Endothelial cell of umbilical vein (primary cell): Measurements from ENCODE around the gene SORCS2. TPM values are rescaled to one million over a fixed set of nuclear protein-coding genes. Genes with fewer than 3 reads are reported as not detected.

ENCODE experiments used
- BruUV-seq: library from RNA; stranded (reverse); fragments of 400-500 nt; replicated peaks from 2 replicates; lab custom pipeline; 2021; lab: Mats Ljungman, UMichigan
- CTCF ChIA-PET: fragments of 300-600, 350-600 bp; sonication (Branson Sonifier 250); formaldehyde crosslinking; loops from one replicate; lab custom pipeline; 2021; ENCODE audit warnings: antibody characterized with exemption, inconsistent platforms; lab: Charles Lee
- POLR2A ChIA-PET: fragments of 300-600, 350-600 bp; sonication (Branson Sonifier 250); formaldehyde crosslinking; loops from one replicate; lab custom pipeline; 2021; ENCODE audit warnings: antibody characterized with exemption, inconsistent platforms; lab: Charles Lee
- DNase-seq: peaks from one replicate; pipeline ENCODE4 v3.0.0-alpha.2; 2011; ENCODE audit warnings: low read depth, low spot score
- FAIRE-seq: peaks from 2 replicates; lab custom pipeline; 2011; peaks lifted over from hg19 to GRCh38; lab: Jason Lieb, UNC
- H2AFZ ChIP-seq: 2 replicates; pipeline ENCODE4 v1.6.0; 2012; ENCODE audit warnings: low read depth, low read length, control low read depth, inconsistent platforms
- H3K27ac ChIP-seq: 2 replicates; pipeline ENCODE4 v1.5.1; 2011; ENCODE audit warnings: low read depth, mild to moderate bottlenecking, control low read depth, low read length, moderate library complexity; ENCODE audit not compliant: insufficient read depth
- H3K27me3 ChIP-seq, 2 experiments: 2 replicates each; pipeline versions ENCODE4 v1.6.0 to v1.6.1; 2011; ENCODE audit warnings: low read length in 2 of 2, mixed read lengths in 1 of 2; ENCODE audit not compliant: control insufficient read depth in 2 of 2, insufficient read depth in 2 of 2
- H3K36me3 ChIP-seq, 2 experiments: 2 replicates in 1 of 2; 3 replicates in 1 of 2; pipeline ENCODE4 v1.5.1; 2011; ENCODE audit warnings: low read length in 2 of 2, mild to moderate bottlenecking in 1 of 2, moderate library complexity in 1 of 2; ENCODE audit not compliant: control insufficient read depth in 2 of 2, insufficient read depth in 2 of 2; ENCODE audit errors: extremely low read depth in 1 of 2
- H3K4me1 ChIP-seq: 3 replicates; pipeline ENCODE4 v1.5.1; 2011; ENCODE audit warnings: mild to moderate bottlenecking, low read length; ENCODE audit not compliant: control insufficient read depth, insufficient read depth; ENCODE audit errors: extremely low read depth
- H3K4me2 ChIP-seq: 2 replicates; pipeline ENCODE4 v1.6.1; 2011; ENCODE audit warnings: low read length, control low read depth, mixed read lengths; ENCODE audit not compliant: insufficient read depth
- H3K4me3 ChIP-seq, 3 experiments: fragments of 200-600 bp in 1 of 3; sonication (generic), shearing (Covaris generic) in 1 of 3; replicated peaks in 1 of 3; 2 replicates each; pipeline ENCODE4 v1.5.1; 2011 to 2016; ENCODE audit warnings: control low read depth in 3 of 3, low read length in 3 of 3, mild to moderate bottlenecking in 2 of 3, inconsistent platforms in 1 of 3, low read depth in 1 of 3, moderate library complexity in 1 of 3; ENCODE audit not compliant: insufficient read depth in 1 of 3
- H3K79me2 ChIP-seq: 2 replicates; pipeline ENCODE4 v1.6.0; 2012; ENCODE audit warnings: low read length, inconsistent platforms; ENCODE audit not compliant: control insufficient read depth, insufficient read depth
- H3K9ac ChIP-seq: replicated peaks from 2 replicates; pipeline ENCODE3; 2011; ENCODE audit warnings: low read length, control low read depth; ENCODE audit not compliant: insufficient read depth; ENCODE audit errors: extremely low read depth
- H3K9me1 ChIP-seq: replicated peaks from 3 replicates; pipeline ENCODE4 v1.6.0; 2011; ENCODE audit warnings: mild to moderate bottlenecking, low read length; ENCODE audit not compliant: control insufficient read depth, insufficient read depth; ENCODE audit errors: extremely low read depth
- H3K9me3 ChIP-seq: replicated peaks from 2 replicates; pipeline ENCODE4 v1.5.1; 2012; ENCODE audit warnings: low read length, inconsistent platforms; ENCODE audit not compliant: control insufficient read depth, insufficient read depth
- H4K20me1 ChIP-seq: replicated peaks from 2 replicates; pipeline ENCODE3; 2011; ENCODE audit warnings: mild to moderate bottlenecking, low read length; ENCODE audit not compliant: control insufficient read depth, insufficient read depth; ENCODE audit errors: extremely low read depth
- CTCF ChIP-seq, 2 donors: IDR thresholded peaks; 1 replicate in 1 of 2; 2 replicates in 1 of 2; pipeline ENCODE4 v1.5.1; 2011; ENCODE audit warnings: low read length in 2 of 2, mild to moderate bottlenecking in 2 of 2, moderate library complexity in 2 of 2, control low read depth in 1 of 2, inconsistent platforms in 1 of 2, low read depth in 1 of 2; ENCODE audit not compliant: insufficient read depth in 1 of 2; ENCODE audit errors: extremely low read depth in 1 of 2
- EZH2 ChIP-seq: IDR thresholded peaks from 2 replicates; pipeline ENCODE4 v1.6.1; 2012; ENCODE audit warnings: borderline replicate concordance, low read depth, mild to moderate bottlenecking, moderate library complexity, low read length, inconsistent platforms; ENCODE audit not compliant: severe bottlenecking
- FOS ChIP-seq: IDR thresholded peaks from 2 replicates; pipeline ENCODE4 v1.6.1; 2011; ENCODE audit warnings: mild to moderate bottlenecking, low read length, moderate library complexity, borderline replicate concordance; ENCODE audit not compliant: insufficient read depth
- GATA2 ChIP-seq: IDR thresholded peaks from 2 replicates; pipeline ENCODE4 v1.7.0; 2011; ENCODE audit warnings: low read depth, mild to moderate bottlenecking, moderate library complexity, mixed read lengths, low read length; ENCODE audit not compliant: insufficient read length, insufficient read depth
- JUN ChIP-seq: IDR thresholded peaks from 2 replicates; pipeline ENCODE4 v1.6.1; 2011; ENCODE audit warnings: borderline replicate concordance, low read depth; ENCODE audit not compliant: insufficient read length, insufficient read depth
- MYC ChIP-seq: IDR thresholded peaks from one replicate; pipeline ENCODE4 v1.6.1; 2011; ENCODE audit warnings: mild to moderate bottlenecking, low read depth, low read length
- POLR2A ChIP-seq: IDR thresholded peaks from 2 replicates; pipeline ENCODE4 v1.6.1; 2012; ENCODE audit warnings: low read depth, mild to moderate bottlenecking, control low read depth, low read length
- POLR2AphosphoS5 ChIP-seq: IDR thresholded peaks from 2 replicates; pipeline ENCODE4 v1.6.1; 2012; ENCODE audit warnings: low read depth, mild to moderate bottlenecking, control low read depth, low read length, moderate library complexity; ENCODE audit not compliant: insufficient read depth
- dilution Hi-C: fragments of 300-500 bp; cut with MboI; formaldehyde crosslinking; loops from one replicate; pipeline ENCODE4 v1.15.0; 2019; ENCODE audit warnings: low sequenced_read_pairs; ENCODE audit not compliant: extremely low pct_ligation_motif_present
- intact Hi-C: fragments of 100-400 bp; cut with micrococcal nuclease; formaldehyde crosslinking; loops from one replicate; pipeline ENCODE4 v1.10.0; 2022
- polyA plus RNA-seq, 4 experiments: library from polyadenylated mRNA; depleted of rRNA in 3 of 4; stranded (reverse) in 3 of 4; unstranded in 1 of 4; fragments of >200 nt; gene quantifications; 2 replicates each; pipeline versions ENCODE4 v1.2.1 to v1.2.3, GENCODE V29; 2011 to 2012; ENCODE audit warnings: missing spikeins in 1 of 4
- total RNA-seq: library from RNA; stranded (reverse); gene quantifications from 2 replicates; pipeline ENCODE4 v1.2.3, GENCODE V29; 2021
- TF ChIP-seq, protein P1 (sequence below): IDR thresholded peaks from 2 replicates; pipeline ENCODE4 v1.6.1; 2011; ENCODE audit not compliant: insufficient read depth, insufficient read length

The SORCS2 gene
- total and polyA plus RNA-seq, 2 donors (not counting 3 experiments of a cell fraction or from before 2014, with no cell fraction given): not detected

GRCh38 chr4:7172508-7172907 lies 19.8 kb upstream of the SORCS2 start:
- POLR2A ChIA-PET: no interaction called here
- Histone ChIP-seq H4K20me1 (no peaks in the 10 kb centered on the region), H2AFZ (no peak overlapping the region), H3K4me3 (no peak overlapping the region), H3K4me1 (no peaks in the 10 kb centered on the region), H3K79me2 (no peaks in the 10 kb centered on the region), H3K36me3 (no peaks in the 10 kb centered on the region), H3K9ac (no peak overlapping the region), H3K4me2 (no peak overlapping the region), H3K27me3 (peaks cover 0 to 5% of the 10 kb centered on the region in 2 experiments), H3K9me1 (no peaks in the 10 kb centered on the region), H3K27ac (no peak overlapping the region), H3K9me3 (no peaks in the 10 kb centered on the region)
- no peak for FAIRE-seq
- no TSS peak for BruUV-seq
- CTCF ChIA-PET: interaction anchor here (1.1 to 1.5 kb wide), 2 partner anchors 10 to 16 kb away, joined by 3 read pairs; no protein-coding TSS in a partner anchor
- intact Hi-C loops (no loop called here), dilution Hi-C loops (no loop called here)
- DNase-seq: no peak
- TF ChIP-seq, protein P1, sequence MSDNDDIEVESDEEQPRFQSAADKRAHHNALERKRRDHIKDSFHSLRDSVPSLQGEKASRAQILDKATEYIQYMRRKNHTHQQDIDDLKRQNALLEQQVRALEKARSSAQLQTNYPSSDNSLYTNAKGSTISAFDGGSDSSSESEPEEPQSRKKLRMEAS: no peak
- TF ChIP-seq FOS (no peak), JUN (no peak), MYC (no peak), CTCF (IDR thresholded peaks at IDR 0.05; ENCODE audit: extremely low read depth in 1 of 2, insufficient read depth in 1 of 2, low read depth in 1 of 2, low read length in 2 of 2) (no peak), POLR2AphosphoS5 (no peak), POLR2A (no peak), GATA2 (no peak), EZH2 (no peak)
